HepG2 (cell line): ENCODE data around the gene SMARCD1. TPM values are rescaled to one million over a fixed set of nuclear protein-coding genes. Genes with fewer than 3 reads are reported as not detected.

Experiments used
- CTCF ChIP-seq: sonication (generic); formaldehyde crosslinking; IDR thresholded peaks from 2 replicates; pipeline ENCODE4 v1.5.0; 2020; ENCODE audit warnings: mild to moderate bottlenecking, missing genetic modification reagents, moderate library complexity
- E2F5 ChIP-seq: sonication (generic); formaldehyde crosslinking; conservative IDR thresholded peaks from 2 replicates; pipeline ENCODE4 v1.4.0; 2020; ENCODE audit warnings: missing genetic modification reagents
- GPBP1L1 ChIP-seq: sonication (generic); formaldehyde crosslinking; IDR thresholded peaks from 2 replicates; pipeline ENCODE4 v1.5.0; 2020; ENCODE audit warnings: mild to moderate bottlenecking, missing genetic modification reagents
- HHEX ChIP-seq: IDR thresholded peaks from 2 replicates; pipeline ENCODE4 v1.6.1; 2016; ENCODE audit warnings: control low read depth
- PCBP2 ChIP-seq: fragments of 200-400 bp; formaldehyde crosslinking; optimal IDR thresholded peaks from 2 replicates; pipeline ENCODE3; 2018; ENCODE audit warnings: low read length, low read depth; ENCODE audit not compliant: poor library complexity, severe bottlenecking
- PRDM15 ChIP-seq: sonication (generic); formaldehyde crosslinking; IDR thresholded peaks from 2 replicates; pipeline ENCODE4 v1.4.0; 2020; ENCODE audit warnings: missing genetic modification reagents
- TAF15 ChIP-seq: fragments of 200-400 bp; formaldehyde crosslinking; IDR thresholded peaks from one replicate; pipeline ENCODE4 v1.6.1; 2018; ENCODE audit warnings: mild to moderate bottlenecking, low read depth, low read length; ENCODE audit not compliant: poor library complexity, severe bottlenecking
- ZFP36L2 ChIP-seq: sonication (generic); formaldehyde crosslinking; IDR thresholded peaks from 2 replicates; pipeline ENCODE4 v1.4.0; 2020; ENCODE audit warnings: missing genetic modification reagents
- ZNF318 ChIP-seq: sonication (generic); formaldehyde crosslinking; IDR thresholded peaks from 2 replicates; pipeline ENCODE4 v1.4.0; 2020; ENCODE audit warnings: mild to moderate bottlenecking, missing genetic modification reagents
- ZNF546 ChIP-seq: sonication (generic); formaldehyde crosslinking; conservative IDR thresholded peaks from 2 replicates; pipeline ENCODE4 v1.8.1; 2023; ENCODE audit warnings: mild to moderate bottlenecking, missing genetic modification reagents
- ZNF839 ChIP-seq: sonication (generic); formaldehyde crosslinking; IDR thresholded peaks from 2 replicates; pipeline ENCODE4 v1.4.0; 2020; ENCODE audit warnings: missing genetic modification reagents, mild to moderate bottlenecking, borderline replicate concordance
- polyA plus RNA-seq, 8 experiments: library from polyadenylated mRNA; depleted of rRNA in 3 of 8; stranded (reverse) in 7 of 8; unstranded in 1 of 8; fragments of >200 nt; fragmentation: Illumina TruSeq in 4 of 8; extraction: Trizol in 4 of 8; gene quantifications; 2 replicates each; pipeline versions ENCODE4 v1.2.1 to v1.2.3, GENCODE V29; 2011 to 2016; ENCODE audit warnings: low read depth in 4 of 8, missing spikeins in 1 of 8, mixed read lengths in 1 of 8; ENCODE audit not compliant: insufficient read depth in 1 of 8
- total RNA-seq, 5 experiments: library from RNA; depleted of rRNA; stranded (reverse); fragments of >200 nt; fragmentation: Illumina TruSeq; extraction: Trizol; gene quantifications; 2 replicates each; pipeline ENCODE4 v1.2.3, GENCODE V29; 2016; ENCODE audit warnings: low read depth in 1 of 5

SMARCD1 gene
- total and polyA plus RNA-seq, 2 of the 13 experiments (the other 11 are each of a cell fraction or from before 2014, with no cell fraction given) = 51.7 to 54.6 TPM

GRCh38 chr12:50084775-50085614 lies at the start of gene SMARCD1 (continued):
- no peak for TF ChIP-seq ZNF318
- 0 out of 2 replicates have a peak, but pooled peaks have one; percentile 39 for TF ChIP-seq ZNF546 (CRISPR knock-in tag)
- no peak for TF ChIP-seq HHEX
- no peak for TF ChIP-seq PCBP2
- no peak for TF ChIP-seq ZNF839 (CRISPR knock-in tag)
- TF ChIP-seq CTCF = peak; percentile 88
- TF ChIP-seq ZFP36L2 (CRISPR knock-in tag) = no peak
- no peak for TF ChIP-seq E2F5 (CRISPR knock-in tag)
- TF ChIP-seq TAF15 = no peak
- no peak for TF ChIP-seq GPBP1L1 (CRISPR knock-in tag)
- TF ChIP-seq PRDM15 = no peak
